Erythroblast (primary cell): ENCODE measurements around the gene HOXB6.

Experiments used
- GATA1 ChIP-seq: IDR thresholded peaks from 2 replicates; pipeline ENCODE4 v1.6.1; 2011; ENCODE audit warnings: low read depth, mild to moderate bottlenecking, control low read depth, low read length, moderate library complexity
- POLR2A ChIP-seq: IDR thresholded peaks from 2 replicates; pipeline ENCODE4 v1.6.1; 2011; ENCODE audit warnings: mild to moderate bottlenecking, low read length

DNA sequence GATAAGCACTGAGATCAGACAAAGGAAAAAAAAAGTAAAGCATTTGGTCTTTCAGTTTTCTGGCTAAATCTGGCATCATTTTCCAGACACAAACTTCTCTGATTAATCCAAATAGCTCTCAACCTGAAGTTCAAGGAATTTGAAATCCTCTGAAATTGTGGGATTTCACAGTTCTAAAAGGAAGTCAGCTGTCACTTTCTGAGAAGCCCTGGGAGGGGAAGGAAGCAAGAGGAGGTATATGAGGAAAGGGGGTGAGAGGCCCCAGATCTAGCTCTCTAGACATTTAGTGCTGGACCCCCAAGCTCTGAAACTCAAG is 38.9 kb upstream of the HOXB6 start:
- TF ChIP-seq POLR2A: no peak
- no peak for TF ChIP-seq GATA1
